Trophoblast cell (in vitro differentiated cells and primary cell): Measurements from ENCODE around the gene KRT5.
"Not testable (repeated sequence)": the region's sequence is repeated elsewhere in the genome, so short reads cannot be mapped to it uniquely, and the experiment has no call there.

Experiments used
- DNase-seq, 2 donors: peaks; one replicate each; pipeline ENCODE4 v3.0.0-alpha.2; 2016
- H2AFZ ChIP-seq: 2 replicates; pipeline ENCODE4 v1.6.1; 2013; ENCODE audit warnings: low read length, moderate library complexity, mild to moderate bottlenecking; ENCODE audit not compliant: insufficient read depth, poor library complexity
- H2AK5ac ChIP-seq: 2 replicates; pipeline ENCODE4 v1.6.1; 2013; ENCODE audit warnings: mild to moderate bottlenecking, low read length
- H2BK120ac ChIP-seq: 2 replicates; pipeline ENCODE4 v1.6.1; 2013; ENCODE audit warnings: low read length, mild to moderate bottlenecking, moderate library complexity; ENCODE audit not compliant: insufficient read depth, poor library complexity
- H2BK12ac ChIP-seq: 2 replicates; pipeline ENCODE4 v1.6.1; 2013; ENCODE audit warnings: mild to moderate bottlenecking, low read length, moderate library complexity
- H2BK5ac ChIP-seq: 2 replicates; pipeline ENCODE4 v1.6.1; 2013; ENCODE audit warnings: low read length, low read depth, moderate library complexity, mild to moderate bottlenecking; ENCODE audit not compliant: poor library complexity
- H3K14ac ChIP-seq: 2 replicates; pipeline ENCODE4 v1.6.1; 2013; ENCODE audit warnings: mild to moderate bottlenecking, low read length
- H3K18ac ChIP-seq: 2 replicates; pipeline ENCODE4 v1.6.1; 2013; ENCODE audit warnings: mild to moderate bottlenecking, low read length
- H3K23ac ChIP-seq: 2 replicates; pipeline ENCODE4 v1.6.1; 2013; ENCODE audit warnings: low read length
- H3K27ac ChIP-seq: 2 replicates; pipeline ENCODE4 v1.5.1; 2013; ENCODE audit warnings: low read depth, mild to moderate bottlenecking, inconsistent platforms, low read length, moderate library complexity
- H3K27me3 ChIP-seq: 2 replicates; pipeline ENCODE4 v1.6.1; 2013; ENCODE audit warnings: inconsistent platforms, mild to moderate bottlenecking, low read length, moderate library complexity; ENCODE audit not compliant: insufficient read depth
- H3K36me3 ChIP-seq, 2 experiments: 1 replicate in 1 of 2; 2 replicates in 1 of 2; pipeline ENCODE4 v1.6.1; 2013; ENCODE audit warnings: low read length in 2 of 2, mild to moderate bottlenecking in 2 of 2, moderate library complexity in 1 of 2; ENCODE audit not compliant: insufficient read depth in 2 of 2, control insufficient read depth in 1 of 2
- H3K4ac ChIP-seq: 2 replicates; pipeline ENCODE4 v1.6.1; 2013; ENCODE audit warnings: low read depth, mild to moderate bottlenecking, low read length, moderate library complexity
- H3K4me1 ChIP-seq, 2 experiments: 1 replicate in 1 of 2; 2 replicates in 1 of 2; pipeline ENCODE4 v1.6.1; 2013; ENCODE audit warnings: low read length in 2 of 2, mild to moderate bottlenecking in 2 of 2, moderate library complexity in 1 of 2; ENCODE audit not compliant: insufficient read depth in 2 of 2, control insufficient read depth in 1 of 2
- H3K4me2 ChIP-seq: 2 replicates; pipeline ENCODE4 v1.6.1; 2013; ENCODE audit warnings: inconsistent platforms, mild to moderate bottlenecking, low read length, moderate library complexity
- H3K4me3 ChIP-seq: 2 replicates; pipeline ENCODE4 v1.5.1; 2013; ENCODE audit warnings: mild to moderate bottlenecking, low read depth, low read length, inconsistent platforms
- H3K79me1 ChIP-seq: one replicate; pipeline ENCODE4 v1.6.1; 2013; ENCODE audit warnings: low read length
- H3K79me2 ChIP-seq: 2 replicates; pipeline ENCODE4 v1.6.1; 2013; ENCODE audit warnings: low read length, mild to moderate bottlenecking; ENCODE audit not compliant: control insufficient read depth, insufficient read depth, poor library complexity
- H3K9ac ChIP-seq: 2 replicates; pipeline ENCODE4 v1.6.1; 2013; ENCODE audit warnings: mild to moderate bottlenecking, low read length
- H3K9me3 ChIP-seq: 2 replicates; pipeline ENCODE4 v1.6.1; 2013; ENCODE audit warnings: low read depth, mild to moderate bottlenecking, control low read depth, inconsistent platforms, low read length; ENCODE audit not compliant: insufficient read depth
- H4K12ac ChIP-seq: 2 replicates; pipeline ENCODE4 v1.6.1; 2013; ENCODE audit warnings: low read depth, mild to moderate bottlenecking, low read length, moderate library complexity
- H4K8ac ChIP-seq: 2 replicates; pipeline ENCODE4 v1.6.1; 2013; ENCODE audit warnings: low read depth, mild to moderate bottlenecking, low read length, moderate library complexity
- H4K91ac ChIP-seq: one replicate; pipeline ENCODE4 v1.6.1; 2013; ENCODE audit warnings: low read depth, mild to moderate bottlenecking, low read length, moderate library complexity
- WGBS: extraction: QIAGEN DNeasy Blood & Tissue Kit; methylation state at CpG from one replicate; pipeline ENCODE4 v1.1.7; 2013; ENCODE audit warnings: missing lambda C conversion rate; ENCODE audit not compliant: insufficient read length, insufficient coverage; ENCODE audit errors: extremely low coverage; 5-methylcytosine and 5-hydroxymethylcytosine counted together

KRT5 gene

DNA sequence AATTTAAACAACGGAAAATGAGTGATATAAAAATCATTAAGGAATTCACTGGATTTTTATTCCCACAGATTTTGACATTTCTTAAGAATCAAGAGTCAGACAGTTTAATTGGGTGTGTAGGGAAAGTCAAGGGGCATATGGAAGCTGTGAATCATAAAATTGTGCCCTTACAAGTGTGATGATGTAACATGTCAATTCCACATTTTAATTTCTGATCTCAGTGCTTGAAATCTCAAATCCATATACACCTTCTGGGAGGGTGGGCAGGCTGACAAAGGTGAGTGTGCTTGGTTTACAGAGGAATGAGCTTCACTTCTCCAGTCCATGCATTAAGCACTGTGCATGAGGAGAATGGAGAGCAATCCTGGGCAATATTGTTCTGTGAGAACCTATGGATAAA lies 26.1 kb downstream of the KRT5 start:
- H3K4me2 ChIP-seq: no peak overlapping the region
- DNase-seq: peak in 1 of 2 donors; percentile 11
- H4K12ac ChIP-seq: no peak overlapping the region
- H2BK12ac ChIP-seq: no peak overlapping the region
- H3K4me3 ChIP-seq: no peak overlapping the region
- H3K14ac ChIP-seq: no peak overlapping the region
- no peaks in the 10 kb centered on the region for H3K27me3 ChIP-seq
- H3K9ac ChIP-seq: no peak overlapping the region
- no peaks in the 10 kb centered on the region for H3K36me3 ChIP-seq
- no peak overlapping the region for H3K4ac ChIP-seq
- H3K79me2 ChIP-seq: no peaks in the 10 kb centered on the region
- peaks cover 10 to 12% of the 10 kb centered on the region in 2 experiments for H3K4me1 ChIP-seq
- H2AFZ ChIP-seq: no peak overlapping the region
- H3K9me3 ChIP-seq: no peaks in the 10 kb centered on the region
- no peak overlapping the region for H3K18ac ChIP-seq
- no peak overlapping the region for H4K8ac ChIP-seq
- H3K23ac ChIP-seq: no peak overlapping the region
- no CpG with 5 or more reads among the region's 1 CpG for WGBS
- H3K27ac ChIP-seq: no peak overlapping the region
- no peak overlapping the region for H2AK5ac ChIP-seq
- no peaks in the 10 kb centered on the region for H3K79me1 ChIP-seq
- no peak overlapping the region for H2BK120ac ChIP-seq
- no peak overlapping the region for H2BK5ac ChIP-seq
- no peak overlapping the region for H4K91ac ChIP-seq

DNA sequence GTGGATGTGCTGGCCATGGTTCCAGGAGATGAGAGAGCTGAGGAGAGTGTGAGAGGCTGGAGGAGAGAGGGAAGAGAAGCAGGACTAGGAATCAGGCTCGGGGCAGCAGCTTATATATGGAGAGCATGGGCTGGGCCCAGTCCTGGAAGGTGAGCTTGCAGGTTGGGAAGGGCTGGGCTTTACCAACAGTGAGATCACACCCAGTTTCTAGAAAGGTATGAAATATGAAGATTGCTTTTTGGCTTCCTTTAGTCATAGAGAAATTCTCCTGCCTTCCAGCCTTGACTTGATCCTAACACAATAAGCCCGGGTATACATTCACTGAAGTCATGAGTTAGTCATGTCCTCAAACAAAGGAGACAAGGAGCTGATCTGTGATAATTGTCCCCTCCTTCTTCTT lies 27.0 kb downstream of the KRT5 start, which contains the start of gene KRT6A:
Gene KRT6A, minus strand, starts transcription at position 86 of the 400 bp plus-strand sequence. Its CDS starts 69 bp downstream, at position 17.
- peaks cover 10 to 12% of the 10 kb centered on the region in 2 experiments for H3K4me1 ChIP-seq
- H3K9me3 ChIP-seq: no peaks in the 10 kb centered on the region
- H2AFZ ChIP-seq: no peak within 1 kb of the TSS
- H3K36me3 ChIP-seq: no peaks in the 10 kb centered on the region
- no peak within 1 kb of the TSS for H4K8ac ChIP-seq
- no peak within 1 kb of the TSS for H2BK120ac ChIP-seq
- no peak within 1 kb of the TSS for H3K9ac ChIP-seq
- H3K18ac ChIP-seq: no peak within 1 kb of the TSS
- no peak within 1 kb of the TSS for H3K4ac ChIP-seq
- no peak for DNase-seq
- H3K23ac ChIP-seq: no peak within 1 kb of the TSS
- no peaks in the 10 kb centered on the region for H3K27me3 ChIP-seq
- no peak within 1 kb of the TSS for H2BK5ac ChIP-seq
- no peak within 1 kb of the TSS for H3K14ac ChIP-seq
- H3K79me2 ChIP-seq: no peaks in the 10 kb centered on the region
- H3K27ac ChIP-seq: no peak within 1 kb of the TSS
- no peak within 1 kb of the TSS for H4K91ac ChIP-seq
- H3K4me2 ChIP-seq: no peak within 1 kb of the TSS
- H4K12ac ChIP-seq: no peak within 1 kb of the TSS
- no peaks in the 10 kb centered on the region for H3K79me1 ChIP-seq
- no peak within 1 kb of the TSS for H2AK5ac ChIP-seq
- no peak within 1 kb of the TSS for H3K4me3 ChIP-seq
- WGBS: no CpG with 5 or more reads among the region's 2 CpGs
- H2BK12ac ChIP-seq: no peak within 1 kb of the TSS

DNA sequence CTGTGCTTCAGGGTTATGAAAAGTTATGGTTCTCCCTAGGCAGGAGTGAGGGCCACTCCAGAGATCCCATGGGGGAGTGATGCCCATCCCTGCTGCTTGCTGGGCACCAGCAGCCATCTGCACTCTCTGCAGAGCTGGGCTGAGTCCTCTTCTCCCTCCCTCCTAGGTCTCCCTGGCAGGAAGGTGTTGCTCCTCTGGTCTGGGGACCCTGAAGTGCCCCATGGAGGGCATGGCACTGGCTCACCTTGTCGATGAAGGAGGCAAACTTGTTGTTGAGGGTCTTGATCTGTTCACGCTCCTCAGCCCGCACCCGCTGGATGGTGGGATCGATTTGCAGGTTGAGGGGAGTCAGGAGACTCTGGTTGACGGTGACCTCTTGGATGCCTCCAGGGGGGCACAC lies 27.8 kb downstream of the KRT5 start:
- H3K79me1 ChIP-seq, H3K18ac ChIP-seq, H3K4me2 ChIP-seq, H4K8ac ChIP-seq, H3K4me3 ChIP-seq, H4K91ac ChIP-seq, H3K27me3 ChIP-seq, H3K23ac ChIP-seq, H3K79me2 ChIP-seq, H4K12ac ChIP-seq, H2AFZ ChIP-seq, H2BK120ac ChIP-seq, H3K27ac ChIP-seq, DNase-seq, H2BK12ac ChIP-seq, H2BK5ac ChIP-seq, H3K4ac ChIP-seq, H3K36me3 ChIP-seq, H3K14ac ChIP-seq, H3K9ac ChIP-seq, H2AK5ac ChIP-seq, H3K9me3 ChIP-seq: not testable (repeated sequence)
- peaks cover 10 to 12% of the 10 kb centered on the region in 2 experiments for H3K4me1 ChIP-seq
- no CpG with 5 or more reads among the region's 6 CpGs for WGBS

DNA sequence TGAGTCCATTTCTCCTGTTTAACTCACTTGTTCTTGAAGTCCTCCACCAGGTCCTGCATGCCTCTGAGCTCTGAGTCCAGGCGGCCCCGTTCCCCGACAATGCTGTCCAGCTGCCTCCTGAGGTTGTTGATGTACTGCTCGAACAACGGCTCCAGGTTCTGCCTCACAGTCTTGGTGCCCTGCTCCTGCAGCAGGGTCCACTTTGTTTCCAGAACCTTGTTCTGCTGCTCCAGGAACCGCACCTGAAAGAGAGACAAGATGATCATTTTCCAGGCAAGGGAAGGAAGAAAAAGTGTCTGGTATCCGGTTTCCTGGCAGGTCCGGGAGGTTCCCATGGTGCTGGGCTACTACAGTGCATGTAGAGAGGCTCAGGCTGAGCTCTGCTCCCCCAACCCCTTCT lies 28.7 kb downstream of the KRT5 start:
- not testable (repeated sequence) for H3K27me3 ChIP-seq, H3K9ac ChIP-seq, DNase-seq, H3K79me2 ChIP-seq, H2BK120ac ChIP-seq, H2AFZ ChIP-seq, H4K12ac ChIP-seq, H3K14ac ChIP-seq, H3K36me3 ChIP-seq, H2BK12ac ChIP-seq, H3K4me2 ChIP-seq, H3K23ac ChIP-seq, H3K27ac ChIP-seq, H2AK5ac ChIP-seq, H3K4me1 ChIP-seq, H4K91ac ChIP-seq, H3K4me3 ChIP-seq, H4K8ac ChIP-seq, H3K18ac ChIP-seq, H3K9me3 ChIP-seq, H3K4ac ChIP-seq, H2BK5ac ChIP-seq, H3K79me1 ChIP-seq
- no CpG with 5 or more reads among the region's 8 CpGs for WGBS
